Adrenal gland (tissue), 5 donors: Measurements from ENCODE around the gene RPTOR.

Source experiments
- CTCF ChIP-seq, 6 experiments: fragments of 450-650 bp in 4 of 6; fragments of 200-600 bp in 2 of 6; sonication (generic) in 1 of 6; IDR thresholded peaks; 1 replicate in 5 of 6; 2 replicates in 1 of 6; pipeline versions ENCODE4 v1.5.1 to v1.8.0; 2016 to 2021; ENCODE audit warnings: antibody characterized with exemption in 6 of 6, mild to moderate bottlenecking in 2 of 6, moderate library complexity in 1 of 6
- POLR2A ChIP-seq, 2 donors: fragments of 450-650 bp; IDR thresholded peaks; one replicate each; pipeline ENCODE4 v1.6.1; 2017; ENCODE audit warnings: antibody characterized with exemption in 2 of 2, mild to moderate bottlenecking in 2 of 2, moderate library complexity in 1 of 2
- donor health status: DM: no; HTN: no; CAD: no.

GRCh38 chr17:80743181-80743771 is 198.6 kb downstream of the RPTOR start:
- TF ChIP-seq POLR2A (IDR thresholded peaks at IDR 0.05) (no peak), CTCF (IDR thresholded peaks at IDR 0.05) (no peak)
